DND-41 (cell line): ENCODE data around the gene TBL1X.

Experiments
- EZH2 ChIP-seq: IDR thresholded peaks from 3 replicates; pipeline ENCODE4 v1.6.1; 2012; ENCODE audit warnings: borderline replicate concordance, low read depth, mild to moderate bottlenecking, moderate library complexity, low read length, inconsistent platforms; ENCODE audit not compliant: severe bottlenecking
- TF ChIP-seq, protein P1 (sequence below): IDR thresholded peaks from 2 replicates; pipeline ENCODE4 v1.5.1; 2012; ENCODE audit warnings: borderline replicate concordance, low read length, moderate library complexity, mild to moderate bottlenecking; ENCODE audit not compliant: poor library complexity, severe bottlenecking; ENCODE audit errors: extremely low read depth

- TF ChIP-seq, protein P1, sequence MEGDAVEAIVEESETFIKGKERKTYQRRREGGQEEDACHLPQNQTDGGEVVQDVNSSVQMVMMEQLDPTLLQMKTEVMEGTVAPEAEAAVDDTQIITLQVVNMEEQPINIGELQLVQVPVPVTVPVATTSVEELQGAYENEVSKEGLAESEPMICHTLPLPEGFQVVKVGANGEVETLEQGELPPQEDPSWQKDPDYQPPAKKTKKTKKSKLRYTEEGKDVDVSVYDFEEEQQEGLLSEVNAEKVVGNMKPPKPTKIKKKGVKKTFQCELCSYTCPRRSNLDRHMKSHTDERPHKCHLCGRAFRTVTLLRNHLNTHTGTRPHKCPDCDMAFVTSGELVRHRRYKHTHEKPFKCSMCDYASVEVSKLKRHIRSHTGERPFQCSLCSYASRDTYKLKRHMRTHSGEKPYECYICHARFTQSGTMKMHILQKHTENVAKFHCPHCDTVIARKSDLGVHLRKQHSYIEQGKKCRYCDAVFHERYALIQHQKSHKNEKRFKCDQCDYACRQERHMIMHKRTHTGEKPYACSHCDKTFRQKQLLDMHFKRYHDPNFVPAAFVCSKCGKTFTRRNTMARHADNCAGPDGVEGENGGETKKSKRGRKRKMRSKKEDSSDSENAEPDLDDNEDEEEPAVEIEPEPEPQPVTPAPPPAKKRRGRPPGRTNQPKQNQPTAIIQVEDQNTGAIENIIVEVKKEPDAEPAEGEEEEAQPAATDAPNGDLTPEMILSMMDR = no peak
- no peak for TF ChIP-seq EZH2
Observed at GRCh38 chrX:9581771-9582385, 117.0 kb downstream of the TBL1X start.
